ENCODE data around the gene IDUA.

Gene IDUA

DNA sequence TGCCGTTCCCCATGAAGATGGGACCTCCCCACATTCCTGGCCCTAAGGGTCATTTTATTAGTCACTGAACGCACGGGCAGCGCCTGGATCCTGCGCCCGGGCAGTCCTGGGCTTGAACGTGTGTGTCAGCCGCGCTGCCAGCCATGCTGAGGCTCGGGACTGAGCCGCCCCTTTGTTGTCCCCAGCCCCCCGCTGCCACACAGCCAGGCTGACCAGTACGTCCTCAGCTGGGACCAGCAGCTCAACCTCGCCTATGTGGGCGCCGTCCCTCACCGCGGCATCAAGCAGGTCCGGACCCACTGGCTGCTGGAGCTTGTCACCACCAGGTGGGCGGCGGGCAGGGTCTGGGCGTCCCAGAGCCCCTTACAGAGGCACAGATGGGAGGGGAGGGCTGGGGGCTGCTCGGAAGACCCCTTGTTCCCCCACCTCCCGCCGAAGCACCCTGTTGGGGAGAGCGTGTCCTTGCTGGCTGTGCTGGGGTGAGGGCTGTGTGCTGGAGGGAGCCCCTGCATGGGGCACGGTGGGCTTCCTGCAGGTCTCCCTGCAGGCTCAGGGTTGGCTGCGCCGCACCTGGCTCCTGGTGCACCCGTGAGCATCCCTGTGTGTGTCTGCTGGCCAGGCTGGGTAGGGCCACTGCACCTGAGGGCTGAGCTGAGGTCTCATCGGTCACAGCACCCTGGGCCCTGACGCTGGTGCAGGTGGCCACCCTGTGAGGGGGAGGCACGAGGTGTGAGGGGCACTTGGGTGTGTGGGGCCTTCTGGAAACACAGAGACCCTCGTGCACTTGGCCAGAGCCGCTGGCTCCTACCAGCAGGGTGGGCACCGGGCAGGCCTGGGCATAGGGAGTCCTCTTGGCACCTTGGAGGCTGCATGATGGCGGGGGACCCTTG is 1.0 kb downstream of the IDUA start:
- Histone ChIP-seq H3K36me3 (ENCODE audit: insufficient read depth, low read depth, low read length) (no peaks in the 10 kb centered on the region), H3K9me3 (ENCODE audit: insufficient read depth, low read depth, low read length) (no peaks in the 10 kb centered on the region), H3K4me3 (ENCODE audit: low read length) (no peak overlapping the region), H3K27ac (ENCODE audit: low read length) (no peak overlapping the region), H3K4me1 (ENCODE audit: insufficient read depth, low read length) (peaks cover 6% of the 10 kb centered on the region; the same call in 1 of the 2 replicates), H3K9ac (ENCODE audit: low read depth, low read length) (no peak overlapping the region), H3K27me3 (ENCODE audit: insufficient read depth, low read length) (peaks cover 48% of the 10 kb centered on the region)

DNA sequence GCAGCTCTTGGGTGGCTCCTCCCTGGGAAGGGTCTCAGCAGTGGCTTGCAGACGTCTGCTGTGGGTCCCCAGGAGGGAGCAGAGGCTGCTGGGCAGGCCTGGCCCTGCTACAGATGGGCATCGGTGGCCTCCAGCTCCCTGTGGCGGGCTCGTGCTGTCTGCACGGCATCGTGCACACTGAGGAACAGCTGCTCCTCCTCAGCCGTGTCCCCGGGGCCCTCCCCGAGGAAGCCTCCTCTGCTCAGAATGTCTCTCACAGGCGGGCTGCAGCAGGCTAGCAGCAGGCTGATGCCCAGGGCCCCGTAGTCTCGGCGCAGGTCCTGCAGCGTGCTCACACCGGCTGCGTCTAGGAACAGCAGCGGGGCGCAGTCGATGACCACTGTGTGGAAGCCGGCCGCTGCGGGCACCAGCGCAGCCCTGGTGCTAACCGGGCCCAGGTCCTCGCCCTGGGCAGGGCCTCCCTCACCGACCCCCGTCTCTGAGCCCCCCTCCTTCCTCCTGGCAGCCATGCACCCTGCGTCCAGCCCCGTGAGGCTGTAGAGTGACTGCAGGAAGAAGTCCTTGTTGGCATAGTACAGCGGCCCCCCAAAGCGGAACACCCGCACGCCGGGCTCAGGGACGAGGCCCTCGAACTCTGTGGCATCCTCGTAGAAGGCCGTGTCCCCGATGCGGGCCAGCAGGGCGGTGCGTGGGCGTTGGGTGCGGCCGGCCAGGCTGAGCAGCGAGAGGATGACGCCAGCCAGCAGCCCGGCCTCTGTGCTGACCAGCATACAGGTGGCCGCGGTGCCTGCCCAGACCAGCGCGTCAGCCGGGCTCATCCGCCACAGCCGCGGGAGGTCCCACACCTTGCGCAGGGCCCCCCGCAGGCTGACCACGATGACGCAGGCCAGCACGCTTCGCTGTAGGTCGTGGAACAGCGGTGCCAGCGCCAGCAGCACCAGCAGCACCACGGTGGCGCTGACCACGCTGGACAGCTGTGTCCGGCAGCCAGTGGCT is 2.2 kb downstream of the IDUA start:
- H3K9me3 ChIP-seq (ENCODE audit: insufficient read depth, low read depth, low read length), result no peaks in the 10 kb centered on the region
- peaks cover 42% of the 10 kb centered on the region for H3K27me3 ChIP-seq (ENCODE audit: insufficient read depth, low read length)
- H3K9ac ChIP-seq (ENCODE audit: low read depth, low read length), result no peak overlapping the region
- H3K27ac ChIP-seq (ENCODE audit: low read length), result no peak overlapping the region
- H3K4me1 ChIP-seq (ENCODE audit: insufficient read depth, low read length), result peaks cover 6% of the 10 kb centered on the region; the same call in 1 of the 2 replicates
- H3K4me3 ChIP-seq (ENCODE audit: low read length), result no peak overlapping the region
- no peaks in the 10 kb centered on the region for H3K36me3 ChIP-seq (ENCODE audit: insufficient read depth, low read depth, low read length)

DNA sequence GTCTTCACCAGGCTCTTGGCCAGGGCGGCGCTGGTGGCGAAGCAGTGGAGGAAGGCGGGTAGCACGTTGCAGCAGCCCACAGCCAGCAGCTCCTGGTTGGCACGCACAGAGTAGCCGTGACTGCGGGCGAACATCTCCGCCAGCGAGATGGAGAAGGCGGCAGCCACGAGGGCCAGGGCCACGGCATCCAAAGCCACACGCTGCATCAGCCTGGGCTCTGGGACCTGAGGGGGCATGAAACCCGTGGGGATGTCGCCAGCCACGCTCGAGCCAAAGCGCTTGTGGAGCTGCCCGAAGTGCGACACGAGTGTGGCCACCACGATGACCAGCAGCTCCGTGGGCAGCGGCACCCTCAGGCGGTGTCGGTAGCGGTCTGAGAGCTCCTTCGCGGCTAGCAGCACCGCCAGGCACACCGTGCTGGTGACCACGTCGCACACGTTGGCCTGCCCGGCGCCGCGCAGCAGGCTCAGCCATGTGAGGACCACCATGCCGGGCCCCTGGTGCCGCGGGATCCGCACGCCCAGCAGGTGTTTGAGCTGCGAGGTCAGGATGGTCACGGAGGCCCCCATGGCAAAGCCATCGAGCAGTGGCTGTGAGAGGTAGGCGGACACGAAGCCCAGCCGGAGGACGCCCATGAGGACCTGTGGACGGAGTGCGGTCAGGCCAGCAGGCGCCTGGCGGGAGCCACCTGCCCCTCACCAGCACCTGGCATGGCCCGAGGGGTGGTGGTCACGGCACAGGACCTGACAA is 3.1 kb downstream of the IDUA start:
- H3K36me3 ChIP-seq (ENCODE audit: insufficient read depth, low read depth, low read length), result no peaks in the 10 kb centered on the region
- H3K9me3 ChIP-seq (ENCODE audit: insufficient read depth, low read depth, low read length), result no peaks in the 10 kb centered on the region
- no peak overlapping the region for H3K4me3 ChIP-seq (ENCODE audit: low read length)
- peaks cover 4% of the 10 kb centered on the region; the same call in 1 of the 2 replicates for H3K4me1 ChIP-seq (ENCODE audit: insufficient read depth, low read length)
- H3K27ac ChIP-seq (ENCODE audit: low read length), result no peak overlapping the region
- H3K9ac ChIP-seq (ENCODE audit: low read depth, low read length), result no peak overlapping the region
- H3K27me3 ChIP-seq (ENCODE audit: insufficient read depth, low read length), result peaks cover 34% of the 10 kb centered on the region

DNA sequence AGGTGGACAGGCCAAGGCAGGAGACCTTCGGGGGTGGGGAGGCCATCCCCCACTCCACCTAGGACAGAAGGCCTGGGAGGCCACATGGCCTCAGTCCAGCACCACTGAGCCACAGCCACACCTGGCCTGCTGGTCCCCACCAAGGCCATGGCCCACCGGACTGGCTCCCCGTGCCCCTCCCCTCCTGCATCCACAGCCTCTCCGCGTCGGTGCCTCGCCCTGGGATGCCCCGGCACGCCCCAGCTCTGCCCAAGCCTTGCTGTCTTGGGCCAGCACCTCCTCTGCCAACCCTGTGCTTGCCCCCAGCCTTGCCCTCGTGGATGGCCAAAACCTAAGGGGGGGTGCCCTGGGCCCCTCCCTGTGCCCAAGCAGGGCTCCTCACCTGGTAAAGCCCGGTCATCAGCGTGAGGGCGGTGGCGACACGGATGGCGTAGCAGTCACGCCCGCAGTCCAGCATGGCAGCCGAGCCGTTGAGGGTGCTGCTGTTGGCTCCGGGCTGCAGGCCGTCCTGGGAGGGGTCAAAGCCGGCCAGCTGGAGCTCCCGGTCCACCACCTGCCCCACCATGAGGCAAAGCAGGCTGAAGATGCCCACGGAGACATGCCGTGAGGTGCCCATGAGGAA is 4.0 kb downstream of the IDUA start:
- Histone ChIP-seq H3K27me3 (ENCODE audit: insufficient read depth, low read length) (peaks cover 32% of the 10 kb centered on the region), H3K9ac (ENCODE audit: low read depth, low read length) (no peak overlapping the region), H3K9me3 (ENCODE audit: insufficient read depth, low read depth, low read length) (no peaks in the 10 kb centered on the region), H3K4me3 (ENCODE audit: low read length) (no peak overlapping the region), H3K4me1 (ENCODE audit: insufficient read depth, low read length) (no peaks in the 10 kb centered on the region), H3K36me3 (ENCODE audit: insufficient read depth, low read depth, low read length) (no peaks in the 10 kb centered on the region), H3K27ac (ENCODE audit: low read length) (no peak overlapping the region)

DNA sequence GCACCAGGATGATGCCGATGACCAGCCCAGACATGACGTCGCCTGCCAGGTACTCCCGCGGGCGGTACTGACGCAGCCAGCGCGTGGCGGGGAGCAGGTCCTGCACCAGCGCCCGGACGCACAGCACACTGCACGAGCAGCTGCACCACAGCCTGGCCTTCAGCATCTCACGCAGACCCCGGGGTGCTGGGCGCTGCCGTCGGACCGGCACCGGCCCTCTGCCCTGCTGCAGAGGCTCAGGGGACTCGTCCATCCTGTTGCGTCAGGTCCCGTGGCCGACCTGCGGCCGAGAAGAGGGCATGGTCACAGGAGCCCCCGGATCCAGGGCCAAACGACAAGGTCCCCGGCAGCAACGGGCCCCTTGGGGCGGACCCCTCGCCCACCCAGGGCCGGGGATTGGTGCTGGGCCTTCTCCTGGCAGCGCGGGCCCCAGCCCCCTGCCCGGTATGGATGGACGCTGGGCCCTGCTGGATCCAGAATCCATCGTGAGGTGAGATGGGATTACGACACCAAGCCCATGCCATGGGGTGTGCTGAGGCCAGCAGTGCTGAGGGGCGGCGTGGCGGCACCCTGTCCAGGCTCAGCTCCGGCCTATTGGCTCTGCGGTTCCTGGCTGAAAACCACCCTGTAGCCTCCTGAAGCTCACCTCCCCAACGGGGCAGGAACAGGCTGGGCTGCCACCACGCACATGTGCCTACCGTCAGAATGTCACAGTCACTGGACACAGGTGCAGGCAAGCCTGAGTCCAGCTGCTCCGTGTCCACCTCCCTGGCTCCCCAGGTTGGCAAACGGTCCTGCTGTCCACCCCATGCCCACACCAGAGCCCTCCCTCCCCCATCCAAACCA is 4.8 kb downstream of the IDUA start:
- Histone ChIP-seq H3K36me3 (ENCODE audit: insufficient read depth, low read depth, low read length) (no peaks in the 10 kb centered on the region), H3K27ac (ENCODE audit: low read length) (no peak overlapping the region), H3K27me3 (ENCODE audit: insufficient read depth, low read length) (peaks cover 32% of the 10 kb centered on the region), H3K9ac (ENCODE audit: low read depth, low read length) (no peak overlapping the region), H3K9me3 (ENCODE audit: insufficient read depth, low read depth, low read length) (no peaks in the 10 kb centered on the region), H3K4me3 (ENCODE audit: low read length) (no peak overlapping the region), H3K4me1 (ENCODE audit: insufficient read depth, low read length) (no peaks in the 10 kb centered on the region)

DNA sequence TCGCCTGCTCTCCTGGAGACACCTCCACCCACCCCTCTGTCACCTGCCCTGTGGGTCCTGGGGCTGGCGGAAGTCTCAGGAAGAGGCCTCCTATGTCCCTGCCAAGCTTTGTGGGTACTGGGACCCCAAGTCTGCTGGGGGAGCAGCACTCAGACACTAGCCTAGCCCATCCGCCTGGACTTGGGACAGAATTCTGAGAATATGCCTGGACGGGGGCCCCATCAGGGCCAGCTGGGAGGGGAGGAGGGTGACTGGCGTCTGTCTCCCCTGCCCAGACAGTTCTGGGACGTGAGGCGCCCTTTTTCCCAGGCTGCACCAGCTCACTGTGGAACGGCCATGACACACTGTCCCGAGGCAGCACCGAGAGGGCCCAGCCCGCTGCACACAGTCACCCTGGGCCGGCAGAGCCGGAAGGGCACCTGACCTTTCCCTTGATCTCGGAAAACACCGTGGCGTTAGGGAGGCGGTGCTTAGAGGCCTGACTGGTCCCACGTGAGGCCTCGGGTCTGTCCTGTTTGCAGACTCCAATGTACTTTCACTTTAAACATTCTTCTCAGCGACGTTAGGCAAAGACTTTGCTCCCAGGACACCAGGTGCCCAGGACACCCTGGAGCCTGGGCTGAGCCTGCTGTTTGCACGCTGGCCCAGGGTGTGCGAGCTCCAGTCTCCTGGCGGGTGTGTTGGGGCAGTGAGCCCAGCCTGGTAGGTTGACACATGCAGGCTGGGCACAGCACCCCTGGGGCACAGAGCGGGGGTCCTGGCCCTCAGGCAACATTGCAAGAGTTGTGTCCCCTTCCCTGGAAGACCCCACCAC is 5.7 kb downstream of the IDUA start:
- Histone ChIP-seq H3K9me3 (ENCODE audit: insufficient read depth, low read depth, low read length) (no peaks in the 10 kb centered on the region), H3K4me3 (ENCODE audit: low read length) (no peak overlapping the region), H3K4me1 (ENCODE audit: insufficient read depth, low read length) (no peaks in the 10 kb centered on the region), H3K27ac (ENCODE audit: low read length) (no peak overlapping the region), H3K27me3 (ENCODE audit: insufficient read depth, low read length) (peaks cover 31% of the 10 kb centered on the region), H3K36me3 (ENCODE audit: insufficient read depth, low read depth, low read length) (no peaks in the 10 kb centered on the region), H3K9ac (ENCODE audit: low read depth, low read length) (no peak overlapping the region)

DNA sequence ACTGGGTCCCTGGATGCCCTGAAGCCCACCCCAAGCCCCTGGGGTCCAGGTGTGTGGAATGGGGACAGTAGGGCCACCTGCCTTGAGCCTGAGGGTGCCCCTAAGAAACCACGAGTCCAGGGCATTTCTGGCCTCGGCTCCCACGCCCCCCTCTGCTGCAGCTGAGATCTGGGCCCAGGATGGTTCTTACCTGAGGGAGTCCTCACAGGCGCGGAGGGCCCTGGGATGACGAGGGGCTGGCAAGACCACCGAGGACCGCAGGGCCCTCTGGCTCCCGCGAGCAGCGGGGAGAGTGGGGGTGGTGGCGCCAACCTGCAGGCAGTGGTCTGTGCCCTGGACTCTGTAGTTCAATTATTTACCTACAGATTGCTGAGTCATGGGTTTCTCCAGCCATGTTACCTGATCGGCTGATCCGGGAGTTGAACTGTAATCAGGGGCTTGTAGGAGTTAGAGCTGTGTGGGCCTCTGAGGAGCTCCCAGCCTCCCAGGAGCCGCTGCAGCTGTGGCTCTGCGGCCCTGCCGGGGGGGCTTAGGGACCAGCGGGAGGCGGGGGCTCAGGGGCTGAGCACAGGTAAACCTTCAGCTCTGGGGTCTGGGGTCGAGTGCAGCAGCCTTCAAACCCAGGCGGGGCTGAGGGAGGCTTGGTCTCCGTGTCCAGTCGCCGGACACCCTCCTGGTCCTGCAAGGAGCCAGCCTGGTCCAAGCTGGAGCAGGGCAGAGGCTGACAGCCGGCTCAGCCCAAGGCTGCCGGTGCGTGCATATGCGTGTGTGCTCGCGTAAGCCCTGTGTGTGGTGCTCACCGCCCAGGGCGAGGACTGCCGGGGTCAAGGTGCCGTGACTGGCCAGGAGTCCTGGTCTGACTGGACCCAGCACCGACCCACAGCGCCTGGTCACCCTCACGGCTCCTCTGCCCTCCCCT is 6.5 kb downstream of the IDUA start, which contains the start of gene SLC26A1:
Gene SLC26A1, minus strand, starts transcription at position 294 of the 919 bp plus-strand sequence. CDS start 1,701 bp downstream, outside the sequence.
- Histone ChIP-seq H3K9ac (ENCODE audit: low read depth, low read length) (no peak within 1 kb of the TSS), H3K27ac (ENCODE audit: low read length) (no peak within 1 kb of the TSS), H3K9me3 (ENCODE audit: insufficient read depth, low read depth, low read length) (no peaks in the 10 kb centered on the region), H3K36me3 (ENCODE audit: insufficient read depth, low read depth, low read length) (no peaks in the 10 kb centered on the region), H3K4me1 (ENCODE audit: insufficient read depth, low read length) (no peaks in the 10 kb centered on the region), H3K27me3 (ENCODE audit: insufficient read depth, low read length) (peaks cover 32% of the 10 kb centered on the region), H3K4me3 (ENCODE audit: low read length) (no peak within 1 kb of the TSS)

DNA sequence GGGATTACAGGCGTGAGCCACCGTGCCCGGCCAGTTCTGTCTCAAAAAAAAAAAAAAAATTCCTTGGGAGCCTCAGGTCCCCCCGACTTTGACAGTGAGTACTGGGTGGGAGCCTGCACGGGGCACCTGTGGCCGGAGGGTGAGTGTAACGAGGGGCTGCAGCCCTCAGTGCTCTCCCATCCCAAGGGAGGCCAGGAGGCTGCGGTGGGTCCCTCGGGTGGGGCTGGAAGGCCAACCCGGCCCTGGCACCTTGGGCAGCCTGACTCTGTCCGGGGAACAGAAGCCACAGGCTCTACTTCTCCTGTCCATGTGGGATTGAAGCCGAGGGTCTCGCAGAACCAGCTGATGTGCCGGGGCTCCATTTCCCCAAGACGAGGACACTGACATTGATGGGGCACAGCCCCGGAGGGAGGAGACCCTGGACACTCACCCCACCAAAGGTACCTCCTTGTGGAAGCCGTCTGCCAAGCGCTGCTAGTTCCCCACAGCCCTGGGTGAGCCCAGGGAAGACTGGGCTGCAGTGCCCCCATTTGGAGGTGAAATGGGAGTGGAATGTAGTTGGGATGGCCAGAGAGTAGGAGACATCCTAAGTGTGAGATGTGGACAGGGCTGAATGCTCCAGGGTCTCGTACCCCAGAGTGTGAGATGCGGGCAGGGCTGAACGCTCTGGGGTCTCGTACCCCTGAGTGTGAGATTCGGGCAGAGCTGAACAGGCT is 8.6 kb downstream of the IDUA start:
- no peak overlapping the region for H3K4me3 ChIP-seq (ENCODE audit: low read length)
- no peaks in the 10 kb centered on the region for H3K4me1 ChIP-seq (ENCODE audit: insufficient read depth, low read length)
- no peaks in the 10 kb centered on the region for H3K36me3 ChIP-seq (ENCODE audit: insufficient read depth, low read depth, low read length)
- no peak overlapping the region for H3K27ac ChIP-seq (ENCODE audit: low read length)
- H3K9me3 ChIP-seq (ENCODE audit: insufficient read depth, low read depth, low read length), result no peaks in the 10 kb centered on the region
- H3K27me3 ChIP-seq (ENCODE audit: insufficient read depth, low read length), result peaks cover 53% of the 10 kb centered on the region
- no peak overlapping the region for H3K9ac ChIP-seq (ENCODE audit: low read depth, low read length)

All from iPS-20b (cell line).